Fibroblast of skin of left biceps (primary cell): ENCODE measurements around the gene FOSL2.

Experiments used
- DNase-seq, 2 experiments: peaks; one replicate each; pipeline ENCODE4 v3.0.0-alpha.2; 2013; ENCODE audit warnings: low read depth in 2 of 2

Gene FOSL2

GRCh38 chr2:28395334-28396061, 2.8 kb downstream of the FOSL2 start:
- peak in 1 of 2 experiments; percentile 31 for DNase-seq

- DNase-seq: no peak
Observed at GRCh38 chr2:28397043-28397381, 4.4 kb downstream of the FOSL2 start.

- no peak for DNase-seq
Observed at GRCh38 chr2:28398101-28398834, 5.6 kb downstream of the FOSL2 start.

GRCh38 chr2:28399289-28399688, 6.6 kb downstream of the FOSL2 start:
- no peak for DNase-seq

GRCh38 chr2:28399956-28400355, 7.3 kb downstream of the FOSL2 start:
- no peak for DNase-seq

- DNase-seq: no peak
Observed at GRCh38 chr2:28400419-28400818, 7.8 kb downstream of the FOSL2 start.

GRCh38 chr2:28400921-28401320, 8.3 kb downstream of the FOSL2 start:
- DNase-seq: no peak

- no peak for DNase-seq
Observed at GRCh38 chr2:28401411-28401810, 8.8 kb downstream of the FOSL2 start.

- DNase-seq: no peak
Observed at GRCh38 chr2:28401948-28402550, 9.4 kb downstream of the FOSL2 start.

GRCh38 chr2:28403370-28403956, 10.8 kb downstream of the FOSL2 start:
- DNase-seq: no peak

- DNase-seq: no peak
Observed at GRCh38 chr2:28404086-28404485, 11.4 kb downstream of the FOSL2 start.

- DNase-seq: no peak
Observed at GRCh38 chr2:28405537-28405936, 12.9 kb downstream of the FOSL2 start.

- DNase-seq: no peak
Observed at GRCh38 chr2:28406276-28407096, 13.8 kb downstream of the FOSL2 start.

GRCh38 chr2:28407131-28407975, 14.7 kb downstream of the FOSL2 start:
- DNase-seq: no peak

GRCh38 chr2:28407976-28408690, 15.5 kb downstream of the FOSL2 start:
- DNase-seq: no peak

- no peak for DNase-seq
Observed at GRCh38 chr2:28408764-28409599, 16.3 kb downstream of the FOSL2 start.

- no peak for DNase-seq
Observed at GRCh38 chr2:28411166-28411755, 18.6 kb downstream of the FOSL2 start.

- no peak for DNase-seq
Observed at GRCh38 chr2:28411956-28412609, 19.4 kb downstream of the FOSL2 start.
